ENCODE results near the gene CEP112.

Gene CEP112

GRCh38 chr17:65953316-65954147 is 238.4 kb downstream of the CEP112 start:
- DNase-seq (ENCODE audit: low spot score), result no peak
- no peak for TF ChIP-seq CTCF (conservative IDR thresholded peaks at IDR 0.05; ENCODE audit: low read depth)
- CTCF ChIA-PET, result no interaction called here

GRCh38 chr17:65952586-65952985 is 239.3 kb downstream of the CEP112 start:
- ChIA-PET POLR2A (ENCODE audit: low non-redundant PET) (no interaction called here), CTCF (interaction anchor here (0.7 kb wide), 1 partner anchor 109 kb away, joined by 3 read pairs; no protein-coding TSS in a partner anchor)
- H3K27ac ChIP-seq, result no peak overlapping the region
- no peak for TF ChIP-seq CTCF (conservative IDR thresholded peaks at IDR 0.05; ENCODE audit: low read depth)
- no peak for DNase-seq (ENCODE audit: low spot score)

More at GRCh38 chr17:65953316-65954147, 238.4 kb downstream of the CEP112 start:
- no peak overlapping the region for H3K27ac ChIP-seq
- POLR2A ChIA-PET (ENCODE audit: low non-redundant PET), result no interaction called here

GRCh38 chr17:65952015-65952414 is 239.9 kb downstream of the CEP112 start:
- CTCF ChIA-PET, result interaction anchor here (0.7 kb wide), 1 partner anchor 108 kb away, joined by 3 read pairs; no protein-coding TSS in a partner anchor
- no peak overlapping the region for H3K27ac ChIP-seq
- TF ChIP-seq CTCF (conservative IDR thresholded peaks at IDR 0.05; ENCODE audit: low read depth), result no peak
- DNase-seq (ENCODE audit: low spot score), result no peak
- POLR2A ChIA-PET (ENCODE audit: low non-redundant PET), result no interaction called here

GRCh38 chr17:65947831-65948230 is 244.1 kb downstream of the CEP112 start:
- CTCF ChIA-PET, result no interaction called here
- TF ChIP-seq CTCF (conservative IDR thresholded peaks at IDR 0.05; ENCODE audit: low read depth), result no peak
- H3K27ac ChIP-seq, result no peak overlapping the region
- DNase-seq (ENCODE audit: low spot score), result no peak
- POLR2A ChIA-PET (ENCODE audit: low non-redundant PET), result no interaction called here

- peak; percentile 5 for DNase-seq (ENCODE audit: low spot score)
- ChIA-PET CTCF (no interaction called here), POLR2A (ENCODE audit: low non-redundant PET) (no interaction called here)
- no peak overlapping the region for H3K27ac ChIP-seq
- no peak for TF ChIP-seq CTCF (conservative IDR thresholded peaks at IDR 0.05; ENCODE audit: low read depth)
These were observed 249.3 kb downstream of the CEP112 start for GRCh38 chr17:65942592-65942991.

- no peak overlapping the region for H3K27ac ChIP-seq
- ChIA-PET CTCF (no interaction called here), POLR2A (ENCODE audit: low non-redundant PET) (no interaction called here)
- TF ChIP-seq CTCF (conservative IDR thresholded peaks at IDR 0.05; ENCODE audit: low read depth), result no peak
- no peak for DNase-seq (ENCODE audit: low spot score)
These were observed 250.5 kb downstream of the CEP112 start for GRCh38 chr17:65941356-65941899.
